HepG2 (cell line): Measurements from ENCODE around the gene ASMT. TPM values are rescaled to one million over a fixed set of nuclear protein-coding genes. Genes with fewer than 3 reads are reported as not detected.

Experiments used
- ATAC-seq: fragments of 200-7000 bp; cut with Tn5 transposase; 3 replicates; pipeline ENCODE4 v1.9.1; 2020; ENCODE audit warnings: mild to moderate bottlenecking, moderate library complexity
- BruUV-seq: library from RNA; stranded (reverse); fragments of 400-500 nt; replicated peaks from 2 replicates; lab custom pipeline; 2021; lab: Mats Ljungman, UMichigan
- CTCF ChIA-PET: fragments of 300-600 bp; formaldehyde crosslinking; extraction: SDS; loops from one replicate; lab custom pipeline; 2021; ENCODE audit warnings: low total read pairs, inconsistent platforms, low intra/inter-chr PET ratio; lab: Yijun Ruan, JAX
- POLR2A ChIA-PET: fragments of 350-600 bp; sonication (Branson Sonifier 250); formaldehyde crosslinking; loops from one replicate; lab custom pipeline; 2020; ENCODE audit warnings: antibody characterized with exemption, inconsistent platforms; lab: Yijun Ruan, JAX
- DNase-seq: peaks from one replicate; pipeline ENCODE4 v3.0.0-alpha.2; 2015; ENCODE audit warnings: low spot score
- FAIRE-seq: peaks from 3 replicates; lab custom pipeline; 2011; peaks lifted over from hg19 to GRCh38; lab: Jason Lieb, UNC
- H2AFZ ChIP-seq: one replicate; pipeline ENCODE4 v1.6.1; 2011; ENCODE audit warnings: low read length, inconsistent platforms
- H3K27ac ChIP-seq: fragments of 300-600 bp; 3 replicates; pipeline ENCODE4 v1.8.0; 2011; ENCODE audit warnings: mixed run types, mild to moderate bottlenecking, mixed read lengths, low read length, inconsistent platforms; ENCODE audit not compliant: insufficient read depth; ENCODE audit errors: extremely low read length
- H3K27me3 ChIP-seq, 2 experiments: fragments of 200-600 bp in 1 of 2; 2 replicates in 1 of 2; 3 replicates in 1 of 2; pipeline versions ENCODE4 v1.6.0 to v1.8.0; 2011; ENCODE audit warnings: low read length in 2 of 2, mild to moderate bottlenecking in 2 of 2, moderate library complexity in 2 of 2, inconsistent platforms in 1 of 2; ENCODE audit not compliant: insufficient read depth in 2 of 2, control insufficient read depth in 1 of 2
- H3K36me3 ChIP-seq, 2 experiments: fragments of 200-600 bp in 1 of 2; replicated peaks in 1 of 2; 2 replicates in 1 of 2; 3 replicates in 1 of 2; pipeline versions ENCODE4 v1.5.1 to v1.8.0; 2011; ENCODE audit warnings: low read length in 2 of 2, inconsistent platforms in 1 of 2; ENCODE audit not compliant: insufficient read depth in 2 of 2, control insufficient read depth in 1 of 2
- H3K4me1 ChIP-seq: 2 replicates; pipeline ENCODE4 v1.5.1; 2012; ENCODE audit warnings: low read length, inconsistent platforms; ENCODE audit not compliant: insufficient read depth
- H3K4me2 ChIP-seq: 2 replicates; pipeline ENCODE4 v1.6.0; 2011; ENCODE audit warnings: low read depth, low read length, inconsistent platforms
- H3K4me3 ChIP-seq, 3 experiments: fragments of 200-600 bp in 1 of 3; sonication (generic), shearing (Covaris generic) in 1 of 3; replicated peaks in 1 of 3; 2 replicates each; pipeline ENCODE4 v1.5.1; 2011 to 2016; ENCODE audit warnings: low read length in 3 of 3, inconsistent platforms in 2 of 3, low read depth in 2 of 3, mild to moderate bottlenecking in 2 of 3, control low read depth in 1 of 3, mixed read lengths in 1 of 3; ENCODE audit not compliant: insufficient read depth in 1 of 3
- H3K79me2 ChIP-seq: one replicate; pipeline ENCODE4 v1.6.1; 2011; ENCODE audit warnings: low read length, inconsistent platforms; ENCODE audit not compliant: insufficient read depth
- H3K9ac ChIP-seq: 2 replicates; pipeline ENCODE4 v1.6.0; 2011; ENCODE audit warnings: mild to moderate bottlenecking, low read depth, low read length, inconsistent platforms; ENCODE audit not compliant: insufficient read depth
- H3K9me3 ChIP-seq: 2 replicates; pipeline ENCODE4 v1.5.1; 2012; ENCODE audit warnings: mild to moderate bottlenecking, low read length
- H4K20me1 ChIP-seq: 2 replicates; pipeline ENCODE4 v1.6.0; 2011; ENCODE audit warnings: inconsistent platforms, mild to moderate bottlenecking, low read length, moderate library complexity; ENCODE audit not compliant: insufficient read depth
- ELF4 ChIP-seq: sonication (generic); formaldehyde crosslinking; IDR thresholded peaks from 2 replicates; pipeline ENCODE4 v1.5.0; 2020; ENCODE audit warnings: missing genetic modification reagents, mild to moderate bottlenecking, moderate library complexity, borderline replicate concordance
- GTF3A ChIP-seq: sonication (generic); formaldehyde crosslinking; conservative IDR thresholded peaks from 2 replicates; pipeline ENCODE4 v1.4.0; 2020; ENCODE audit warnings: mild to moderate bottlenecking, missing genetic modification reagents
- HNRNPL ChIP-seq: fragments of 200-400 bp; formaldehyde crosslinking; IDR thresholded peaks from 2 replicates; pipeline ENCODE4 v1.6.1; 2017; ENCODE audit warnings: mild to moderate bottlenecking, low read depth, low read length
- KDM6A ChIP-seq: IDR thresholded peaks from 2 replicates; pipeline ENCODE4 v1.6.1; 2016; ENCODE audit warnings: low read depth
- SMAD1 ChIP-seq: sonication (generic); formaldehyde crosslinking; IDR thresholded peaks from 2 replicates; pipeline ENCODE4 v1.4.0; 2020; ENCODE audit warnings: missing genetic modification reagents, low read depth, mild to moderate bottlenecking, borderline replicate concordance
- SOX13 ChIP-seq, 3 experiments: fragments of 450-650 bp in 1 of 3; sonication (generic) in 1 of 3; formaldehyde crosslinking in 1 of 3; IDR thresholded peaks in 2 of 3; conservative IDR thresholded peaks in 1 of 3; 2 replicates each; pipeline versions ENCODE4 v1.5.0 to v1.6.1; 2016 to 2020; ENCODE audit warnings: antibody characterized with exemption in 1 of 3, mild to moderate bottlenecking in 1 of 3, missing compliant biosample characterization in 1 of 3, missing genetic modification reagents in 1 of 3, moderate library complexity in 1 of 3
- ZBTB8A ChIP-seq: sonication (generic); formaldehyde crosslinking; IDR thresholded peaks from 2 replicates; pipeline ENCODE4 v1.4.0; 2020; ENCODE audit warnings: mild to moderate bottlenecking, low read depth, missing genetic modification reagents, borderline replicate concordance
- ZIK1 ChIP-seq: sonication (generic); formaldehyde crosslinking; IDR thresholded peaks from 2 replicates; pipeline ENCODE4 v1.5.0; 2020; ENCODE audit warnings: mild to moderate bottlenecking, low read depth, missing genetic modification reagents, borderline replicate concordance
- ZNF142 ChIP-seq: sonication (generic); formaldehyde crosslinking; IDR thresholded peaks from 2 replicates; pipeline ENCODE4 v1.4.0; 2020; ENCODE audit warnings: missing genetic modification reagents
- ZNF232 ChIP-seq: sonication (generic); formaldehyde crosslinking; IDR thresholded peaks from 2 replicates; pipeline ENCODE4 v1.4.0; 2020; ENCODE audit warnings: missing genetic modification reagents, borderline replicate concordance
- ZNF674 ChIP-seq: sonication (generic); formaldehyde crosslinking; IDR thresholded peaks from 2 replicates; pipeline ENCODE4 v1.5.0; 2020; ENCODE audit warnings: low read depth, mild to moderate bottlenecking, missing genetic modification reagents
- ZNF678 ChIP-seq: sonication (generic); formaldehyde crosslinking; IDR thresholded peaks from 2 replicates; pipeline ENCODE4 v1.4.0; 2020; ENCODE audit warnings: mild to moderate bottlenecking, missing genetic modification reagents
- ZNF749 ChIP-seq: sonication (generic); formaldehyde crosslinking; IDR thresholded peaks from 2 replicates; pipeline ENCODE4 v1.8.0; 2022; ENCODE audit warnings: mild to moderate bottlenecking, missing genetic modification reagents, moderate library complexity, borderline replicate concordance
- ZSCAN12 ChIP-seq: sonication (generic); formaldehyde crosslinking; IDR thresholded peaks from 2 replicates; pipeline ENCODE4 v1.9.0; 2021; ENCODE audit warnings: mild to moderate bottlenecking, missing genetic modification reagents
- in situ Hi-C: cut with HindIII; loops from 2 replicates; pipeline ENCODE4 v1.10.0; 2017; ENCODE audit warnings: low pct_unique_long_range_greater_than_20kb; ENCODE audit not compliant: extremely low pct_ligation_motif_present
- intact Hi-C: fragments of 100-400 bp; cut with micrococcal nuclease; formaldehyde crosslinking; loops from one replicate; pipeline ENCODE4 v1.10.0; 2022; ENCODE audit not compliant: unreplicated experiment
- polyA plus RNA-seq, 8 experiments: library from polyadenylated mRNA; depleted of rRNA in 3 of 8; stranded (reverse) in 7 of 8; unstranded in 1 of 8; fragments of >200 nt; fragmentation: Illumina TruSeq in 4 of 8; extraction: Trizol in 4 of 8; gene quantifications; 2 replicates each; pipeline versions ENCODE4 v1.2.1 to v1.2.3, GENCODE V29; 2011 to 2016; ENCODE audit warnings: low read depth in 4 of 8, missing spikeins in 1 of 8, mixed read lengths in 1 of 8; ENCODE audit not compliant: insufficient read depth in 1 of 8
- total RNA-seq, 5 experiments: library from RNA; depleted of rRNA; stranded (reverse); fragments of >200 nt; fragmentation: Illumina TruSeq; extraction: Trizol; gene quantifications; 2 replicates each; pipeline ENCODE4 v1.2.3, GENCODE V29; 2016; ENCODE audit warnings: low read depth in 1 of 5

ASMT gene
- total and polyA plus RNA-seq, 2 of the 13 experiments (the other 11 are each of a cell fraction or from before 2014, with no cell fraction given) = 0.04 TPM; not detected in 1

GRCh38 chrX:1646009-1646408 lies 31.1 kb downstream of the ASMT start:
- in situ Hi-C loops = loop anchor here (10.0 kb wide), 1 partner anchor 959 kb away; no protein-coding TSS in a partner anchor
- intact Hi-C loops = no loop called here
- Histone ChIP-seq H4K20me1 (no peaks in the 10 kb centered on the region), H3K79me2 (no peaks in the 10 kb centered on the region), H3K4me1 (no peaks in the 10 kb centered on the region), H3K9me3 (peaks cover 15% of the 10 kb centered on the region), H3K4me3 (no peak overlapping the region), H3K36me3 (no peaks in the 10 kb centered on the region), H2AFZ (no peak overlapping the region), H3K9ac (no peak overlapping the region), H3K4me2 (no peak overlapping the region), H3K27me3 (no peaks in the 10 kb centered on the region), H3K27ac (no peak overlapping the region)
- FAIRE-seq (no peak), ATAC-seq (no peak), DNase-seq (no peak)
- POLR2A ChIA-PET = no interaction called here
- no TSS peak for BruUV-seq
- CTCF ChIA-PET = no interaction called here
- TF ChIP-seq ZNF232 (no peak), ZNF674 (CRISPR knock-in tag) (no peak), HNRNPL (no peak), SMAD1 (CRISPR knock-in tag) (no peak), ZNF142 (CRISPR knock-in tag) (no peak), ZNF749 (CRISPR knock-in tag) (no peak), ZNF678 (CRISPR knock-in tag) (no peak), ZIK1 (no peak), ZBTB8A (CRISPR knock-in tag) (no peak), ELF4 (no peak), KDM6A (CRISPR knock-in tag) (no peak), ZSCAN12 (CRISPR knock-in tag) (no peak), SOX13 (IDR thresholded peaks at IDR 0.05) (no peak), SOX13 (CRISPR knock-in tag; conservative IDR thresholded peaks at IDR 0.05 in 1 of 2, IDR thresholded peaks at IDR 0.05 in 1 of 2) (no peak), GTF3A (CRISPR knock-in tag) (no peak)
